ENCODE results near the gene H2AZ1.

Gene H2AZ1

GRCh38 chr4:99938243-99938753 is 11.8 kb downstream of the H2AZ1 start:
- Histone ChIP-seq H3K9me3 (ENCODE audit: insufficient read depth, low read length, severe bottlenecking) (peaks cover 18% of the 10 kb centered on the region), H3K27me3 (ENCODE audit: insufficient read depth, low read length, poor library complexity) (no peaks in the 10 kb centered on the region), H4K20me1 (ENCODE audit: insufficient read depth, low read length) (peaks cover 10% of the 10 kb centered on the region; the same call in 1 of the 2 replicates), H2AFZ (ENCODE audit: low read depth, low read length) (no peak overlapping the region), H3K79me2 (ENCODE audit: insufficient read depth, low read length) (peaks cover 100% of the 10 kb centered on the region), H3K4me1 (ENCODE audit: insufficient read depth, low read length) (peaks cover 7% of the 10 kb centered on the region), H3K4me2 (ENCODE audit: insufficient read depth, low read length) (no peak overlapping the region), H3K9ac (ENCODE audit: low read depth, low read length) (no peak overlapping the region), H3K27ac (ENCODE audit: low read length) (no peak overlapping the region), H3K36me3 (ENCODE audit: insufficient read depth, low read length) (peaks cover 44% of the 10 kb centered on the region), H3K4me3 (ENCODE audit: low read depth in 1 of 2, low read length in 2 of 2) (no peak overlapping the region)
- no peak for DNase-seq
- 0 out of 3 replicates have a peak, but pooled peaks have one; percentile 50 for ATAC-seq (ENCODE audit: insufficient read depth, low read depth)
- TF ChIP-seq, protein P1, sequence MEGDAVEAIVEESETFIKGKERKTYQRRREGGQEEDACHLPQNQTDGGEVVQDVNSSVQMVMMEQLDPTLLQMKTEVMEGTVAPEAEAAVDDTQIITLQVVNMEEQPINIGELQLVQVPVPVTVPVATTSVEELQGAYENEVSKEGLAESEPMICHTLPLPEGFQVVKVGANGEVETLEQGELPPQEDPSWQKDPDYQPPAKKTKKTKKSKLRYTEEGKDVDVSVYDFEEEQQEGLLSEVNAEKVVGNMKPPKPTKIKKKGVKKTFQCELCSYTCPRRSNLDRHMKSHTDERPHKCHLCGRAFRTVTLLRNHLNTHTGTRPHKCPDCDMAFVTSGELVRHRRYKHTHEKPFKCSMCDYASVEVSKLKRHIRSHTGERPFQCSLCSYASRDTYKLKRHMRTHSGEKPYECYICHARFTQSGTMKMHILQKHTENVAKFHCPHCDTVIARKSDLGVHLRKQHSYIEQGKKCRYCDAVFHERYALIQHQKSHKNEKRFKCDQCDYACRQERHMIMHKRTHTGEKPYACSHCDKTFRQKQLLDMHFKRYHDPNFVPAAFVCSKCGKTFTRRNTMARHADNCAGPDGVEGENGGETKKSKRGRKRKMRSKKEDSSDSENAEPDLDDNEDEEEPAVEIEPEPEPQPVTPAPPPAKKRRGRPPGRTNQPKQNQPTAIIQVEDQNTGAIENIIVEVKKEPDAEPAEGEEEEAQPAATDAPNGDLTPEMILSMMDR (IDR thresholded peaks at IDR 0.05; ENCODE audit: borderline replicate concordance, extremely low read depth, low read length, poor library complexity, severe bottlenecking), result no peak
- no peak for TF ChIP-seq EZH2 (IDR thresholded peaks at IDR 0.05; ENCODE audit: borderline replicate concordance, low read depth, low read length, severe bottlenecking)

GRCh38 chr4:99934891-99935290 is 15.2 kb downstream of the H2AZ1 start:
- Histone ChIP-seq H3K4me2 (ENCODE audit: insufficient read depth, low read length) (no peak overlapping the region), H3K4me1 (ENCODE audit: insufficient read depth, low read length) (no peaks in the 10 kb centered on the region), H3K9me3 (ENCODE audit: insufficient read depth, low read length, severe bottlenecking) (peaks cover 18% of the 10 kb centered on the region), H2AFZ (ENCODE audit: low read depth, low read length) (no peak overlapping the region), H3K4me3 (ENCODE audit: low read depth in 1 of 2, low read length in 2 of 2) (no peak overlapping the region), H3K79me2 (ENCODE audit: insufficient read depth, low read length) (peaks cover 100% of the 10 kb centered on the region), H3K9ac (ENCODE audit: low read depth, low read length) (no peak overlapping the region), H3K27me3 (ENCODE audit: insufficient read depth, low read length, poor library complexity) (no peaks in the 10 kb centered on the region), H3K36me3 (ENCODE audit: insufficient read depth, low read length) (peaks cover 43% of the 10 kb centered on the region), H3K27ac (ENCODE audit: low read length) (no peak overlapping the region), H4K20me1 (ENCODE audit: insufficient read depth, low read length) (peaks cover 11% of the 10 kb centered on the region; the same call in 1 of the 2 replicates)
- TF ChIP-seq, protein P1 (IDR thresholded peaks at IDR 0.05; ENCODE audit: borderline replicate concordance, extremely low read depth, low read length, poor library complexity, severe bottlenecking), result no peak
- TF ChIP-seq EZH2 (IDR thresholded peaks at IDR 0.05; ENCODE audit: borderline replicate concordance, low read depth, low read length, severe bottlenecking), result no peak
- DNase-seq, result no peak
- no peak for ATAC-seq (ENCODE audit: insufficient read depth, low read depth)

DNA sequence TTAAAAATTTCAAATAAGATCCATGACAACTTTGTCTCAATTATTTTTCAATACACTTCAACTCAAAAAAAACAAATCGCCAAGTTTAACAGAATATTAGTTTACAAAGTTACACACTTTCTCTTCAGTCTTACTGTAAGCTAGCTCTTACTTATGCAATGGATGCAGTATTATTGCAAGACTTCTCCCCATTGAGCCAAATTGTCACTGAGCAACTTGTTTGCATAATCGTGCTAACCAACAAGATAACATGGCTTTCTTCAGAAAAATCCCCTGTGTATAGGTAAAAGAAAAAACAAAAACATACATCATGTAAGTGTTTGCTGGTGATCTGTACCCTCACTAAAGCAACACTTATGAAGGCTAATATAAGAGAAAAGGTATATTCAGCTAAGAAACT is 22.5 kb downstream of the H2AZ1 start:
- TF ChIP-seq, protein P1 (IDR thresholded peaks at IDR 0.05; ENCODE audit: borderline replicate concordance, extremely low read depth, low read length, poor library complexity, severe bottlenecking), result no peak
- no peak for TF ChIP-seq EZH2 (IDR thresholded peaks at IDR 0.05; ENCODE audit: borderline replicate concordance, low read depth, low read length, severe bottlenecking)
- Histone ChIP-seq H3K9me3 (ENCODE audit: insufficient read depth, low read length, severe bottlenecking) (no peaks in the 10 kb centered on the region), H3K36me3 (ENCODE audit: insufficient read depth, low read length) (peaks cover 54% of the 10 kb centered on the region), H2AFZ (ENCODE audit: low read depth, low read length) (no peak overlapping the region), H3K79me2 (ENCODE audit: insufficient read depth, low read length) (peaks cover 72% of the 10 kb centered on the region), H3K9ac (ENCODE audit: low read depth, low read length) (no peak overlapping the region), H3K27ac (ENCODE audit: low read length) (no peak overlapping the region), H3K4me2 (ENCODE audit: insufficient read depth, low read length) (no peak overlapping the region), H3K27me3 (ENCODE audit: insufficient read depth, low read length, poor library complexity) (no peaks in the 10 kb centered on the region), H3K4me3 (ENCODE audit: low read depth in 1 of 2, low read length in 2 of 2) (no peak overlapping the region), H3K4me1 (ENCODE audit: insufficient read depth, low read length) (no peaks in the 10 kb centered on the region), H4K20me1 (ENCODE audit: insufficient read depth, low read length) (peaks cover 8% of the 10 kb centered on the region; the same call in 1 of the 2 replicates)
- ATAC-seq (ENCODE audit: insufficient read depth, low read depth) (no peak), DNase-seq (no peak)
